WTC11 (cell line): ENCODE data around the gene INVS. TPM values are rescaled to one million over a fixed set of nuclear protein-coding genes. Genes with fewer than 3 reads are reported as not detected.

Experiments
- ATAC-seq: fragments of 200-7000 bp; cut with Tn5 transposase; 2 replicates; pipeline ENCODE4 v1.10.0; 2021; ENCODE audit warnings: mild to moderate bottlenecking, moderate library complexity
- CTCF ChIA-PET: fragments of 300-600 bp; sonication (Branson Sonifier 250); formaldehyde crosslinking; loops from one replicate; lab custom pipeline; 2021; ENCODE audit warnings: antibody characterized with exemption; lab: Charles Lee
- POLR2A ChIA-PET: fragments of 350-600 bp; sonication (Branson Sonifier 250); formaldehyde crosslinking; loops from one replicate; lab custom pipeline; 2021; ENCODE audit warnings: antibody characterized with exemption; lab: Charles Lee
- DNase-seq: peaks from one replicate; pipeline ENCODE4 v3.0.0; 2021; ENCODE audit warnings: low spot score
- H3K27ac Mint-ChIP-seq: 2 replicates; pipeline ENCODE4 v1.8.0; 2021; ENCODE audit warnings: mixed read lengths
- H3K27me3 Mint-ChIP-seq: 2 replicates; pipeline ENCODE4 v1.8.0; 2021; ENCODE audit warnings: low read depth, mild to moderate bottlenecking, moderate library complexity, mixed read lengths
- H3K36me3 Mint-ChIP-seq: 2 replicates; pipeline ENCODE4 v1.8.0; 2021; ENCODE audit warnings: mixed read lengths
- H3K4me1 Mint-ChIP-seq: 2 replicates; pipeline ENCODE4 v1.8.0; 2022; ENCODE audit warnings: mixed read lengths
- H3K4me3 Mint-ChIP-seq: 2 replicates; pipeline ENCODE4 v1.8.0; 2021; ENCODE audit warnings: mild to moderate bottlenecking, moderate library complexity, mixed read lengths
- H3K9me3 Mint-ChIP-seq: 2 replicates; pipeline ENCODE4 v1.8.0; 2021; ENCODE audit warnings: mixed read lengths
- ATF2 ChIP-seq: sonication (generic); formaldehyde crosslinking; IDR thresholded peaks from 2 replicates; pipeline ENCODE4 v1.8.1; 2022; ENCODE audit warnings: low read depth, missing genetic modification reagents, borderline replicate concordance
- CREM ChIP-seq: sonication (generic); formaldehyde crosslinking; IDR thresholded peaks from 2 replicates; pipeline ENCODE4 v1.8.1; 2022; ENCODE audit warnings: mild to moderate bottlenecking, missing genetic modification reagents, moderate library complexity
- NFATC4 ChIP-seq: fragments of 250-450 bp; sonication (Bioruptor Pico); IDR thresholded peaks from 2 replicates; pipeline ENCODE4 v1.9.0; 2021; ENCODE audit warnings: mild to moderate bottlenecking
- PREB ChIP-seq: sonication (generic); formaldehyde crosslinking; IDR thresholded peaks from 2 replicates; pipeline ENCODE4 v1.8.1; 2022; ENCODE audit warnings: mild to moderate bottlenecking, missing genetic modification reagents, moderate library complexity, borderline replicate concordance
- RELA ChIP-seq: sonication (generic); formaldehyde crosslinking; IDR thresholded peaks from 2 replicates; pipeline ENCODE4 v1.8.1; 2022; ENCODE audit warnings: missing genetic modification reagents, mild to moderate bottlenecking, borderline replicate concordance
- SMAD3 ChIP-seq: sonication (generic); formaldehyde crosslinking; IDR thresholded peaks from 2 replicates; pipeline ENCODE4 v1.8.0; 2022; ENCODE audit warnings: missing genetic modification reagents, mild to moderate bottlenecking, borderline replicate concordance
- SOX15 ChIP-seq: fragments of 250-450 bp; sonication (Bioruptor Pico); IDR thresholded peaks from 2 replicates; pipeline ENCODE4 v1.9.0; 2021; ENCODE audit warnings: mild to moderate bottlenecking
- STAT6 ChIP-seq: sonication (generic); formaldehyde crosslinking; conservative IDR thresholded peaks from 2 replicates; pipeline ENCODE4 v1.8.1; 2023; ENCODE audit warnings: mild to moderate bottlenecking, low read depth, missing genetic modification reagents, moderate library complexity
- ZNF121 ChIP-seq: sonication (generic); formaldehyde crosslinking; IDR thresholded peaks from 2 replicates; pipeline ENCODE4 v1.8.0; 2023; ENCODE audit warnings: missing genetic modification reagents
- ZNF232 ChIP-seq: sonication (generic); formaldehyde crosslinking; IDR thresholded peaks from 2 replicates; pipeline ENCODE4 v1.8.0; 2022; ENCODE audit warnings: mild to moderate bottlenecking, missing genetic modification reagents
- total RNA-seq: library from RNA; stranded (reverse); gene quantifications from 3 replicates; pipeline ENCODE4 v1.2.3, GENCODE V29; 2021
- TF ChIP-seq, protein P1 (sequence below): sonication (generic); formaldehyde crosslinking; IDR thresholded peaks from 2 replicates; pipeline ENCODE4 v1.8.1; 2023; ENCODE audit warnings: mild to moderate bottlenecking, missing genetic modification reagents
- TF ChIP-seq, protein P2 (sequence below): sonication (generic); formaldehyde crosslinking; IDR thresholded peaks from 2 replicates; pipeline ENCODE4 v1.8.0; 2023; ENCODE audit warnings: mild to moderate bottlenecking, missing genetic modification reagents

INVS gene
- total RNA-seq, 1 experiment from 2014 or later, result 8.1 TPM

DNA sequence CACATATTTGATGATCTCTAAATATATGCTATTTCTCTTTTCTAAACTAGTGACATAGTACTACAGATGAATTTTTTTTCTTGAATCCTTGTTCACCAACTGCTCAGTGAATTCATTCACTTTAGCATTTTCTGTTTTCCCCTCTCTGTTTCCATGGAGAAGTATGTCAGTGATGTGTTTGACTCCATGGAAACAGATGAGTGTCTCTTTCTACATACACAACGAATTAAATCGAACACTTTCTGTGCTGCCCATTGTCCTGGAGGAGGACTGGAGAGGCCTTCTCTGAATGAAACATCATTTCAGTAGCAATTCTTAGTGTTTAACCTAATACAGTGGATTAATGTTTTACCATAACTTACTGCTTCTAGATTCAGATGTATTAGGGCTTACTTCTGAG lies 9.5 kb downstream of the INVS start (continued):
- no peak for TF ChIP-seq ZNF232 (CRISPR knock-in tag)
- TF ChIP-seq, all 79 proteins: peak for 0

- Mint-ChIP-seq H3K36me3 (peaks cover 4% of the 10 kb centered on the region; the same call in 1 of the 2 replicates), H3K9me3 (peaks cover 3% of the 10 kb centered on the region; the same call in 1 of the 2 replicates), H3K27ac (no peak overlapping the region), H3K4me3 (no peak overlapping the region), H3K27me3 (no peaks in the 10 kb centered on the region), H3K4me1 (peaks cover 15% of the 10 kb centered on the region)
- ChIA-PET CTCF (interaction anchor here (1.1 kb wide), 1 partner anchor 105 kb away, joined by 4 read pairs; no protein-coding TSS in a partner anchor), POLR2A (no interaction called here)
- no peak for DNase-seq
- no peak for TF ChIP-seq SOX15
- no peak for TF ChIP-seq NFATC4 (CRISPR knock-in tag)
- no peak for TF ChIP-seq SMAD3 (CRISPR knock-in tag)
- TF ChIP-seq RELA (CRISPR knock-in tag), result no peak
- TF ChIP-seq STAT6 (CRISPR knock-in tag), result no peak
- TF ChIP-seq, protein P1, sequence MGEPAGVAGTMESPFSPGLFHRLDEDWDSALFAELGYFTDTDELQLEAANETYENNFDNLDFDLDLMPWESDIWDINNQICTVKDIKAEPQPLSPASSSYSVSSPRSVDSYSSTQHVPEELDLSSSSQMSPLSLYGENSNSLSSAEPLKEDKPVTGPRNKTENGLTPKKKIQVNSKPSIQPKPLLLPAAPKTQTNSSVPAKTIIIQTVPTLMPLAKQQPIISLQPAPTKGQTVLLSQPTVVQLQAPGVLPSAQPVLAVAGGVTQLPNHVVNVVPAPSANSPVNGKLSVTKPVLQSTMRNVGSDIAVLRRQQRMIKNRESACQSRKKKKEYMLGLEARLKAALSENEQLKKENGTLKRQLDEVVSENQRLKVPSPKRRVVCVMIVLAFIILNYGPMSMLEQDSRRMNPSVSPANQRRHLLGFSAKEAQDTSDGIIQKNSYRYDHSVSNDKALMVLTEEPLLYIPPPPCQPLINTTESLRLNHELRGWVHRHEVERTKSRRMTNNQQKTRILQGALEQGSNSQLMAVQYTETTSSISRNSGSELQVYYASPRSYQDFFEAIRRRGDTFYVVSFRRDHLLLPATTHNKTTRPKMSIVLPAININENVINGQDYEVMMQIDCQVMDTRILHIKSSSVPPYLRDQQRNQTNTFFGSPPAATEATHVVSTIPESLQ (CRISPR knock-in tag), result no peak
- no peak for TF ChIP-seq PREB (CRISPR knock-in tag)
- TF ChIP-seq, protein P2, sequence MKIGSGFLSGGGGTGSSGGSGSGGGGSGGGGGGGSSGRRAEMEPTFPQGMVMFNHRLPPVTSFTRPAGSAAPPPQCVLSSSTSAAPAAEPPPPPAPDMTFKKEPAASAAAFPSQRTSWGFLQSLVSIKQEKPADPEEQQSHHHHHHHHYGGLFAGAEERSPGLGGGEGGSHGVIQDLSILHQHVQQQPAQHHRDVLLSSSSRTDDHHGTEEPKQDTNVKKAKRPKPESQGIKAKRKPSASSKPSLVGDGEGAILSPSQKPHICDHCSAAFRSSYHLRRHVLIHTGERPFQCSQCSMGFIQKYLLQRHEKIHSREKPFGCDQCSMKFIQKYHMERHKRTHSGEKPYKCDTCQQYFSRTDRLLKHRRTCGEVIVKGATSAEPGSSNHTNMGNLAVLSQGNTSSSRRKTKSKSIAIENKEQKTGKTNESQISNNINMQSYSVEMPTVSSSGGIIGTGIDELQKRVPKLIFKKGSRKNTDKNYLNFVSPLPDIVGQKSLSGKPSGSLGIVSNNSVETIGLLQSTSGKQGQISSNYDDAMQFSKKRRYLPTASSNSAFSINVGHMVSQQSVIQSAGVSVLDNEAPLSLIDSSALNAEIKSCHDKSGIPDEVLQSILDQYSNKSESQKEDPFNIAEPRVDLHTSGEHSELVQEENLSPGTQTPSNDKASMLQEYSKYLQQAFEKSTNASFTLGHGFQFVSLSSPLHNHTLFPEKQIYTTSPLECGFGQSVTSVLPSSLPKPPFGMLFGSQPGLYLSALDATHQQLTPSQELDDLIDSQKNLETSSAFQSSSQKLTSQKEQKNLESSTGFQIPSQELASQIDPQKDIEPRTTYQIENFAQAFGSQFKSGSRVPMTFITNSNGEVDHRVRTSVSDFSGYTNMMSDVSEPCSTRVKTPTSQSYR (CRISPR knock-in tag), result no peak
- TF ChIP-seq ATF2 (CRISPR knock-in tag), result no peak
- no peak for TF ChIP-seq ZNF121 (CRISPR knock-in tag)
- TF ChIP-seq CREM (CRISPR knock-in tag), result no peak
- no peak for ATAC-seq
Measured at GRCh38 chr9:100111235-100111634, 12.2 kb downstream of the INVS start.
